Esophagus muscularis mucosa (tissue), 4 donors: ENCODE measurements around the gene PLPP2. TPM values are rescaled to one million over a fixed set of nuclear protein-coding genes. Genes with fewer than 3 reads are reported as not detected.

Experiments used
- DNase-seq: peaks from one replicate; pipeline ENCODE4 v3.0.0-alpha.2; 2017; ENCODE audit errors: extremely low spot score
- H3K27ac ChIP-seq, 4 donors: fragments of 200-600 bp; sonication (generic); replicated peaks in 1 of 4; 1 replicate in 3 of 4; 2 replicates in 1 of 4; pipeline ENCODE4 v1.5.1; 2016 to 2019; ENCODE audit warnings: mild to moderate bottlenecking in 1 of 4
- H3K27me3 ChIP-seq, 4 donors: fragments of 200-600 bp; sonication (generic); one replicate each; pipeline versions ENCODE4 v1.5.1 to v1.6.0; 2016 to 2019
- H3K36me3 ChIP-seq, 4 donors: fragments of 200-600 bp; sonication (generic); one replicate each; pipeline ENCODE4 v1.5.1; 2016 to 2019
- H3K4me1 ChIP-seq, 4 donors: fragments of 200-600 bp; sonication (generic); one replicate each; pipeline ENCODE4 v1.5.1; 2016 to 2019
- H3K4me3 ChIP-seq, 4 donors: fragments of 200-600 bp; sonication (generic); 1 replicate in 2 of 4; 2 replicates in 2 of 4; pipeline ENCODE4 v1.5.1; 2016 to 2019; ENCODE audit warnings: mild to moderate bottlenecking in 4 of 4, moderate library complexity in 1 of 4
- H3K9me3 ChIP-seq, 4 donors: fragments of 200-600 bp; sonication (generic); 1 replicate in 3 of 4; 2 replicates in 1 of 4; pipeline ENCODE4 v1.5.1; 2016 to 2019
- CTCF ChIP-seq, 3 experiments: fragments of 200-600 bp in 2 of 3; fragments of 450-650 bp in 1 of 3; sonication (generic) in 2 of 3; IDR thresholded peaks; one replicate each; pipeline ENCODE4 v1.5.1; 2017 to 2019; ENCODE audit warnings: antibody characterized with exemption in 3 of 3, mild to moderate bottlenecking in 2 of 3, moderate library complexity in 1 of 3
- EP300 ChIP-seq: sonication (generic); formaldehyde crosslinking; IDR thresholded peaks from one replicate; pipeline ENCODE4 v1.6.1; 2017; ENCODE audit warnings: antibody characterized with exemption
- POLR2A ChIP-seq: fragments of 450-650 bp; IDR thresholded peaks from one replicate; pipeline ENCODE4 v1.6.1; 2017; ENCODE audit warnings: antibody characterized with exemption, moderate library complexity, mild to moderate bottlenecking, low read depth
- POLR2AphosphoS5 ChIP-seq, 2 donors: sonication (generic); formaldehyde crosslinking; IDR thresholded peaks; one replicate each; pipeline ENCODE4 v1.6.1; 2017; ENCODE audit warnings: antibody characterized with exemption in 2 of 2
- WGBS: methylation state at CpG from one replicate; pipeline ENCODE4 v1.1.5; 2018; 5-methylcytosine and 5-hydroxymethylcytosine counted together
- intact Hi-C: fragments of 100-400 bp; cut with DNase I; formaldehyde crosslinking; loops from one replicate; pipeline ENCODE4 v1.15.1; 2023
- total RNA-seq, 4 donors: library from RNA; depleted of rRNA; stranded (reverse); fragments of >200 nt; gene quantifications; one replicate each; pipeline versions ENCODE4 v1.1.0 to v1.2.1, GENCODE V29; 2016

PLPP2 gene
- total RNA-seq, 4 donors from 2014 or later, result 2.1 to 9.1 (median 5.0) TPM

DNA sequence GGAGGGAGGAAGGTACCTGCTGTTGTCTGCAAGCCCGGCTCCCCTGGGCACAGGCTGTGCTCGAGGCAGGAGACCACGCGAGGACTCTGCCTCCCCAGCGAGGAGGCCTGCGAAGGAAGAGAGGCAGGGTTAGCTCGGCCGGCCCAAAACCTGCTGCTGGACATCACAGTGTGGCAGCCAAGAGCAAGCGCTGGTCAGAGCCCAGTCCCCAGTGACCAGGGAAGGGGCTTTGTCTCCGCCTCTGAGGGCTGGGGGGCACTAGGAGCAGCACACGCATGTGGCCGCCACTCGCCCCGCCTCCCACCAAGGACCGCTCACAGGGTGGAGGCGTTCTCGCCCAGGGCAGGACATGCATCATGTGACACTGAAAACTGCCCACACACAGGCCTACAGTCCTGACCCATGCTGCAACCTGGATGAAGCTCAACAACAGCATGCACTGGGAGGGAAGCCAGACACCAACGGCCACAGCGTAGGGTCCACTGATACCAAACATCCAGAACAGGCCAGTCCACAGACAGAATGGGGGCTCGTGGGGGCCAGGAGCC lies 44.9 kb upstream of the PLPP2 start:
- no peaks in the 10 kb centered on the region for H3K9me3 ChIP-seq
- H3K36me3 ChIP-seq, result peaks cover 14 to 36% (median 31%) of the 10 kb centered on the region in 4 donors
- H3K27me3 ChIP-seq, result no peaks in the 10 kb centered on the region
- H3K4me1 ChIP-seq, result peaks cover 6 to 22% (median 18%) of the 10 kb centered on the region in 4 donors
- no peak overlapping the region for H3K27ac ChIP-seq
- intact Hi-C loops, result no loop called here
- 79% methylated on average over 11 of the region's 20 CpGs for WGBS
- DNase-seq, result no peak
- TF ChIP-seq POLR2A (no peak), EP300 (no peak), POLR2AphosphoS5 (IDR thresholded peaks at IDR 0.05) (no peak), CTCF (IDR thresholded peaks at IDR 0.05) (no peak)
- H3K4me3 ChIP-seq, result no peak overlapping the region

DNA sequence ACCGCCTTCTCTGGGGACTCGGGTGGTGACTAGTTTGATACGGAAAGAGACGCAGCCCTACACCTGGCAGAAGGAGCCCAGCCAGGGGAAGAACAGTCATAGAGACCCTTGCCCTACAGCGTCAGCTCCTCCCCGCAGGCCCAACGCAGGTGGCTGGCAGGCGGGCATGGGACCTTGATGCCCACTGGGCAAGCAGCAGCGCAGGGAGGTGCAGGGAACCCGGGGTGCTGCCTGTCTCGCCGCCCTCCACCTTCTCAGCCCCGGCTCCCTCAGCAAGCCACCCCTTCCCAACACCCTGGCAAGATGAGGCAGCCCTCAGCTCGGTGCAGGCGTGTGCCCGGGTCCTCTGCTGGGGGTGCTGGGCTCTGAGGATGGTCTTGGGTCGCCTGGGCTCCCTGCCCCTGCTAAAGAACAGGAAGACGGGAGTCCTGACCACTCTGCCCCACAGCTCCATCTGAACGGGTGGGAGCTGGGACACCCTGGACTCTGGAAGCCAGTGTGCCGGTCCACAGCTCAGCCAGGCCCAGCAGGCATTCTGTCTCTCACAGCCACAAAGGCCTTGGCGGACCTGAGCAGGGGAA lies 44.4 kb upstream of the PLPP2 start:
- H3K4me3 ChIP-seq, result no peak overlapping the region
- H3K27me3 ChIP-seq, result no peaks in the 10 kb centered on the region
- no peaks in the 10 kb centered on the region for H3K9me3 ChIP-seq
- WGBS, result 80% methylated on average over 11 of the region's 21 CpGs
- TF ChIP-seq POLR2AphosphoS5 (IDR thresholded peaks at IDR 0.05) (no peak), EP300 (no peak), POLR2A (no peak), CTCF (IDR thresholded peaks at IDR 0.05) (no peak)
- intact Hi-C loops, result no loop called here
- H3K27ac ChIP-seq, result no peak overlapping the region
- peaks cover 18 to 41% (median 36%) of the 10 kb centered on the region in 4 donors for H3K36me3 ChIP-seq
- DNase-seq, result no peak
- H3K4me1 ChIP-seq, result peaks cover under 1 to 17% (median 12%) of the 10 kb centered on the region in 4 donors

GRCh38 chr19:335072-335471 lies 43.9 kb upstream of the PLPP2 start:
- no peak for DNase-seq
- Histone ChIP-seq H3K27me3 (no peaks in the 10 kb centered on the region), H3K27ac (no peak overlapping the region), H3K4me3 (no peak overlapping the region), H3K4me1 (peaks cover 0 to 13% (median 7%) of the 10 kb centered on the region in 4 donors), H3K36me3 (peaks cover 23 to 46% (median 41%) of the 10 kb centered on the region in 4 donors), H3K9me3 (no peaks in the 10 kb centered on the region)
- WGBS, result 95% methylated on average over 3 of the region's 9 CpGs
- no peak for TF ChIP-seq EP300
- TF ChIP-seq POLR2A, result no peak
- TF ChIP-seq CTCF (IDR thresholded peaks at IDR 0.05), result no peak
- no peak for TF ChIP-seq POLR2AphosphoS5 (IDR thresholded peaks at IDR 0.05)
- intact Hi-C loops, result no loop called here

DNA sequence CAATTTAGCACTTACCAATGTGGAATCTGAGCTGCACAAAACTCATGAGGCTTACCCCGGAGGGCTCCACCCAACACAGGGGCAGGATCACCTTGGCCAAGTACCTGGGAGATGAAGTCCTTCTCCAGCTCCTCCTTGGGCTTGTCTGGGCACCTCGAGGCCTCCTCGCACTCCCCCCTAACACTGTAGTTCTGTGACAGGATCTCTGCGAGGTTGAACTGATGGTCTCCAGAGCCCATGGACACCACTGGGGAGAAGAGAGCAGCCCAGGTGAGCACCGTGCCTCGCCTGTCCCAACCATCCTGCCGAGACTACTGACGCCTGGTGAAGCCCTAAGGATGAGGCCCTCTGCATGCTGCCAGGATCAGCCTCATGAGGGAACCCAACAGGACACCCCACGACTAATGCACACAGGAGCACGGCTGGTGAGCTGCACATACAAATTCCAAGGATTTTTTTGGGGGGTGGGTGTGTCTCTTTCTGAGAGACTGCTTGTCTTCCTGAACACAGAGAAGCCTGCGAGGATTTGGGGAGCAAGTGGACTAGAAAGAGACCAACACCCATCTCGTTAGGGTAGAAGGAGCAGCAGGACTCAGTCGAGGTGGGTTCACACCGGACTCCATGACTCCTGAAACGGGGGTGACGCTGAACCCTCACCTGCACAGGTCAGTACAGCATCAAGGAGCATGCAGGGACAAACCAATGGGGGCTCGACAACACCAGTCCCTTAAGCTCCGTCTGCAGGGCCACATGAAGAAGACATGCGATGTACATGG lies 43.3 kb upstream of the PLPP2 start:
- no peak overlapping the region for H3K4me3 ChIP-seq
- TF ChIP-seq CTCF (IDR thresholded peaks at IDR 0.05) (no peak), POLR2A (no peak), EP300 (no peak), POLR2AphosphoS5 (IDR thresholded peaks at IDR 0.05) (no peak)
- no peaks in the 10 kb centered on the region for H3K9me3 ChIP-seq
- H3K4me1 ChIP-seq, result peaks cover 0 to 13% (median 5%) of the 10 kb centered on the region in 4 donors
- H3K36me3 ChIP-seq, result peaks cover 29 to 52% (median 47%) of the 10 kb centered on the region in 4 donors
- intact Hi-C loops, result no loop called here
- WGBS, result 90% methylated on average over 19 of the region's 19 CpGs
- H3K27me3 ChIP-seq, result no peaks in the 10 kb centered on the region
- H3K27ac ChIP-seq, result no peak overlapping the region
- no peak for DNase-seq
